Stimulated activated CD4-positive, alpha-beta T cell treated with anti-CD3 and anti-CD28 coated beads, Interleukin-12 subunit alpha, Interleukin-12 subunit beta, amount 100 ng/mL, for 48 hours (primary cell): ENCODE measurements around the gene HYDIN.
"Not testable (repeated sequence)": the region's sequence is repeated elsewhere in the genome, so short reads cannot be mapped to it uniquely, and the experiment has no call there.

Experiments
- DNase-seq, 3 donors: peaks; one replicate each; pipeline ENCODE4 v3.0.0-alpha.2; 2020; ENCODE audit warnings: low read depth in 2 of 3, low spot score in 1 of 3

HYDIN gene

DNA sequence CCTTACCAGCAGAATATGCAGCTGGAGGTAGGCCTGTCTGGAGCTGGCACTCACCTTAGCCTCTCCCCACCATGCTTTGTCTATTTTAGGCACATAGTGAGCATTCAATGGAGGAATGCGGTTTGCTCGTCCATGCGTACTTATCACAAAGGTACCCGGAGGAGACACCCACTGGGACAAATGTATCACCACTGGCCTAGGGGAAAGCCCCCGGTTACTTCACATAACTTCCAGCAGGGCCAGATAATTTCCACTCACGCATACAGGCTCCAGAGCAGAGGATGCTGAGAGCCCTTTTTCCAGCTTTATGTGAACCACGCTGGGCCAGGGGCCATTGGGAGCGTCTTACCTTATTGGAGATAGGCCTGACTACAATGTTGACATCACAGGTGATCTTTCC, 348.2 kb downstream of the HYDIN start:
- DNase-seq: not testable (repeated sequence)

DNA sequence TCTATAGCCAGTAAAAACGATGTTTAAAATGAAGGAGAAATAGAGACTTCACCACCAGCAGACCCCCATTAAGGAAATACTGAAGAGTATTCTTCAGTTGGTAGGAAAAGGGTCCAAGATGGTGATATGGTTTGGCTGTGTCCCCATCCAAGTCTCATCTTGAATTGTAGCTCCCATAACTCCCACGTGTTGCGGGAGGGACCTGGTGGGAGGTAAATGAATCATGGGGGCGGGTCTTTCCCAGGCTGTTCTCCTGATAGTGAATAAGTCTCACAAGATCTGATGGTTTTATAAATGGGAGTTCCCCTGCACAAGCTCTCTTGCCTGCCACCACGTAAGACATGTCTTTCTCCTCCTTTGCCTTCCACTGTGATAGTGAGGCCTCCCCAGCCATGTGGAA, 352.6 kb downstream of the HYDIN start:
- not testable (repeated sequence) for DNase-seq

GRCh38 chr16:70876442-70876841, 354.1 kb downstream of the HYDIN start:
- DNase-seq: not testable (repeated sequence)

GRCh38 chr16:70864698-70865097, 365.8 kb downstream of the HYDIN start:
- not testable (repeated sequence) for DNase-seq

DNA sequence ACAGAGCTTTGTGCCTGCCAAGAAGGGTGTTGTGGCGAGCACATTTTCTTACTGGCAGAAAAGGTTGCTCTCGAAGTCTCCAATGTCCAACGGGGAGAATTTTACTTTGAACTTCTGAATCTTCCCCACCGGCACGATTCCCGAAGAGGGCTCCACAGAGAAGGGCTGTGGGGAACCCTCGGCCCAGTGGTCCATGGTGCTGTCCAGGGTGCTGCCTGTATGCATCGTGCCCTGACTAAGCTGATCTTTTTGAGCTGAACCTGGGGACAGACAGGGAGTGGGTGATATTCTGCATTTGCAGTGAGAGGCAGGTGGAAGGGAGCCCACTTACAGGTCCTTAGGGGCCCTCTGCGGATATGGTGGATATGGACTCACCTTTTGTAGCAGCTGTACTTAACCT, 368.5 kb downstream of the HYDIN start:
- DNase-seq: not testable (repeated sequence)

DNA sequence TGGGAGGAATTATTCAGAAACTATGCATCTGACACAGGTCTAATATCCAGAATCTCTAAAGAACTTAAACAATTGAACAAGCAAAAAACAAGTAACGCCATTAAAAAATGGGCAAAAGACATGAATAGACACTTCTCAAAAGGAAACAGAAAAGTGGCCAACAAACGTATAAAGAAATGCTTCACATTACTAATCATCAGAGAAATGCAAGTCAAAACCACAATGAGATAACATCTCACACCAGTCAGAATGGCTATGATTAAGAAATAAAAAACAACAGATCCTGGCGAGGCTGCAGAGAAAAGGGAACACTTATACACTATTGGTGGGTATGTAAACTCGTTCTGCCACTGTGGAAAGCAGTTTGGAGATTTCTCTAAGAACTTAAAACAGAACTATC, 379.2 kb downstream of the HYDIN start:
- not testable (repeated sequence) for DNase-seq

- DNase-seq: not testable (repeated sequence)
These were observed 406.9 kb downstream of the HYDIN start for GRCh38 chr16:70823498-70824118.

GRCh38 chr16:70822734-70823133, 407.8 kb downstream of the HYDIN start:
- not testable (repeated sequence) for DNase-seq

GRCh38 chr16:70818088-70818487, 412.4 kb downstream of the HYDIN start:
- not testable (repeated sequence) for DNase-seq

- no peak for DNase-seq
These were observed 421.0 kb downstream of the HYDIN start for GRCh38 chr16:70809392-70810060.

- no peak for DNase-seq
These were observed 422.2 kb downstream of the HYDIN start for GRCh38 chr16:70808371-70808770.

DNA sequence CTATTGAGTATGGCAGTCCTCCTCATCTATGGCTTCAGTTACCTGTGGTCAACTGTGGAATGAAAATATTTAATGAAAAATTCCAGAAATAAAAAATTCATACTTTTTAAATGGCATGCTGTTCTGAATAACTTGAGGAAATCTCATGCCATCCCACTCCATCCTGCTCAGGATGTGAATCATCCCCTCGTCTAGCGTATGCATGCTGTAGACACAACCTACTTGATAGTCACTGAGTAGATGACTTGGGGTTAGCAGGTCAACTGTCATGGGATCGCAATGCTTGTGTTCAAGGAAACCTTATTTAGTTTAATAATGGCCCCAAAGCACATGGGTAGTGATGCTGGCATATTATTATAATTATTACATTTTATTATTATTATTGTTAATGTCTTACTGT, 424.7 kb downstream of the HYDIN start:
- DNase-seq: no peak

DNA sequence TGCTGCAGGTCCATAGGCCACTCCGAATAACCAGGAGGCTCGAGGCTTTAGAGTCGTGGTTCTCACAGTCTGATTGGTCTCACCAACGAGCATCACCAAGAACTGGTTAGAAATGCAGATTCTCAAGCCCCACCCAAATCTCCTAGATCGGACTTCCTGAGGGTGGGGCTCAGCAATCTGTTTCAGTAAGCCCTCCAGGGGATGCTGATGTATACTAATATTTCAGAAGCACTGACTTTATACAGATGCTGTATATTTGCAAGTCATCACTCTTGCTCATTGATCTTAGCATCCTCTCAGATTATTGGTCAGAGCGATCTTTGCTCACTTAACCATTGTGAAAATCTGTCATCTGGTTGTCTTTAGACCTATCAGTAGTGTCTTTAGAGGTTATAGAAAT, 425.1 kb downstream of the HYDIN start:
- no peak for DNase-seq

- no peak for DNase-seq
These were observed 425.8 kb downstream of the HYDIN start for GRCh38 chr16:70804734-70805169.

DNA sequence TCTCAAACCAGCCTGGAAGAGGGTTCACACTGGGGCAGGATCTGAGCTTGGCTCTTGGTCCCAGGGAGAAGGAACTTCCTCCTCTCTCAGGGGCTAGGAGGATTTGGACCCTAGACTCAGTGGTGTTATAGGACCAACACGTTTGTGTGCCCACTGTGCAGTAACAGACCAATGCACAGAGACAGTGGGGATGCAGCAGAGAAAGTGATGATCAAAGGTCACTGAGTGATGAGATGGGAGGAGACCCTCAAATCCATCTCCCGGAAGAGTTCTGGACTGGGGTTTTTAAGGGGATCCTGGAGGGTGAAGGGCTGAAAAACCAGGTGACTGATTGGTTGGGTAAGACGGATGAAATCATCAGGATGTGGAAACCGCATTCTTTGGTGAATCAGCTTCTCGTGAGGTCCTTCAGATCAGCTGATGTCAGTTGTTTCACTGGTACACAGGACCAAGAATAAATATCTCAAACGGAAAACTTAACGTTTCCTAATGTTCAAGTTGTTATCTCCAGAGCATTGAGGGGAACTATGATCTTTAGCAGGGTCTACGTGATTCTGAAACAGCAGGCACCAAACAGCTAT, 426.3 kb downstream of the HYDIN start:
- no peak for DNase-seq

DNA sequence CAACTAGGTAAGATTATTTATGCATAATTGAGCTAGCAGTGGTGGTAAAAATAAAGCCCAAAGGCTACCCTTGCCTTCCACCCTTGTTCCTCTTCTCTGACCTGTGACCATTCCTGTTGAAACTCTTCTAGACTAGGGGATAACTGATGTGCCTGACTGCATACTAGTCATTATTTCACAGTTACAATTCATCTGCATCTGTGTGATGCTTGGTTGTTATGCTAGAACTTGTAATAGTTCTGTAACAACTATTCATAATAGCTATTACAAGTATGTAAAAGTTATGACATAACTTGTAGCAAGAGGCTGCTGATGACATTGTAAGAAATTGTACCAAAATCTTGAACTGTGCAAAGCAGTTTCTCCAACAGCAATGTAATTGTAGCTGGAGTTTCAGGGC, 427.2 kb downstream of the HYDIN start:
- no peak for DNase-seq

DNA sequence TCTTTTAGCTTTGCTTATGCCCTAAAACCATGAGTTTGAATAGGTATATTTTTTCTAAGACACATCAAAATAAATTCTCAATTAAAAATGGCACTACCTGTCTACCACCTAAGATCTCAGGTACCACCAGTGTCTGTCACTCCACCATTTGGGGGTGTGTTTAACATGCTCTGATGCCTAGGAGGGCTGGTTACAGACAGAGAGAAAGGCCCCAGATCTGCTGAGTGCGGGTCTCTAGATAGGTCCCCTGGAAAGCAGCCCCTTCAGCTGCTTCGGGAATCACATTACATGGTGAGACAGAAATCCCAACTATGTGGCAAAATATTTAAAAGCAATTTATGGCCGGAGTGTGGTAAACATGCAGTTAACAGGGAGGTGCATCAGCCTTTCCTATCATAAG, 428.9 kb downstream of the HYDIN start:
- no peak for DNase-seq

GRCh38 chr16:70800781-70801480, 429.6 kb downstream of the HYDIN start, which contains the start of gene VAC14:
Gene VAC14, minus strand, starts transcription at chr16:70801158. Its CDS starts 258 bp downstream, at chr16:70800900.
- DNase-seq: peak; percentile 94 to 97 (median 95)

DNA sequence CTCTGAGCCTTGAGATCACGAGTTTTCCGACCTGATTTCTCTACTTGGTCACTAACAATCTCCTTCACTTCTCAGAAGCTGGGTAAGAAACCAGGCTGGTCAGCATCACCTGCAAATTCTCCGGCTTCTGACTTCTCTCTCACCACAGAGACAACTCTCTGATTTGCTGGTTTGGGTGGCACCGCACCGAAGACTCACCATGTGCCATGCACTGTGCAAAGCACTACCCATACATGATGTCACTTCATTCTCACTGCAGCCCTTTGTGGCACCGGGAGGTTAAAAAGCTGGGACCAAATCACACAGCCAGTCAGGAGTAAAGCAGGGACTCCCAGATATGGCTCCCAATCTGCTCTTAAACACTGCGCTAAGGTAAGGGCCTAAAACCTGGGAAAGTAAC, 430.2 kb downstream of the HYDIN start:
- no peak for DNase-seq

- DNase-seq: no peak
These were observed 434.2 kb downstream of the HYDIN start for GRCh38 chr16:70796301-70796700.

DNA sequence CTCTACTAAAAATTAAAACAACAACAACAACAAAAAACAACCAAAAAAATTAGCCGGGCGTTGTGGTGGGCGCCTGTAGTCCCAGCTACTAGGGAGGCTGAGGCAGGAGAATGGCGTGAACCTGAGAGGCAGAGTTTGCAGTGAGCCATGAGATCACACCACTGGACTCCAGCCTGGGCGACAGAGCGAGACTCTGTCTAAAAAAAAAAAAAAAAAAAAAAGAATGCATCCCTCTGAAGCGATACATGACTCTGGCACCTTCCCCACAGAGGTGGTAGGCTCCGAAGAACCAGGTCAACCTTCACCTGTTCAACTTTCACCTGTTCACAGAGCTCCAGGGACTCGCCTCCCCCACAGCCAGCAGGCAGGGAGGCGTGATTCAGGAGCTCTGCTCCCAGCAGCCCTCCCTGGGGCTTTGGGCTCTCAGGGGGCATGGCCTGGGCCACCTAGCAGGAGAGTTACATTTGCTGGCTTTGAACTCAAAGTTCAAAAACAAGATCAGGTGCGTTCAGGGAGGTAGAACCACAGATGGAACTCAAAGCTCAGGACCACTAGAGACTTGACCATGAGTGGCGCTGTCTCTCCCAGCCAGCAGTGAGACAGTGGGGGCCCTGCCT, 435.1 kb downstream of the HYDIN start:
- no peak for DNase-seq
